Neural progenitor cell (in vitro differentiated cells): Measurements from ENCODE around the gene ATG16L1.

Experiments used
- EZH2 ChIP-seq: fragments of 200-600 bp; sonication (generic); IDR thresholded peaks from 2 replicates; pipeline ENCODE4 v1.6.1; 2017; ENCODE audit warnings: antibody characterized with exemption, mild to moderate bottlenecking, moderate library complexity
- EZH2phosphoT487 ChIP-seq: fragments of 200-600 bp; sonication (generic); IDR thresholded peaks from 2 replicates; pipeline ENCODE4 v1.6.1; 2017; ENCODE audit warnings: antibody characterized with exemption
- TF ChIP-seq, protein P1 (sequence below): fragments of 200-600 bp; sonication (generic); IDR thresholded peaks from 2 replicates; pipeline ENCODE4 v1.5.1; 2017; ENCODE audit warnings: antibody characterized with exemption, mild to moderate bottlenecking

DNA sequence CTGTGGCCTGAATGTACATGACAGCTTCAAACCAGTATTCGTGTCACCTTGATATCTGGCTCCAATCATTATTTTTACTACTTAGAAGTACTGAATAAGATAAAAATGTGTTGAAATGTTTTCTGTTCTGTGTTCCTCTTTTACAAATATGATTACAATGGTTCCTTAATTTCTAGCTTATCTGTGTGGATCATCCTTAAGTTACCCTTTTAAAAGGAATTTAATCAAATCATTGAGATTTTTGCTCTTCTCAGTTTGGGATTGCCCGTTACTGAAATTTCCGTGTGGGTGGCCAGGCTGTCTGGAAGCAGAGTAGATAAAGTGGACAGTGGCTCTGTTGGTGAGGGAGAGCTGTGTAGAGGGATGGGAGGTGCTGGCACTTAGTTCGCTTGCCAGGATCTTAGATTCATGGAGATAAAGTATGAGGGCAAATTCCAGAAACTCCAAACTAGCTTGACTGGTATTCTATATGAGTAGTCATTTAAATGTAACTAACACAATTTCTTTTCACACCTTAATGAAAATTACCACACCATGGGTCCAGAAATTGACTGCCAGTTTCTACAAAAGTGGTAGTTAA is 28.7 kb downstream of the ATG16L1 start:
- TF ChIP-seq, protein P1, sequence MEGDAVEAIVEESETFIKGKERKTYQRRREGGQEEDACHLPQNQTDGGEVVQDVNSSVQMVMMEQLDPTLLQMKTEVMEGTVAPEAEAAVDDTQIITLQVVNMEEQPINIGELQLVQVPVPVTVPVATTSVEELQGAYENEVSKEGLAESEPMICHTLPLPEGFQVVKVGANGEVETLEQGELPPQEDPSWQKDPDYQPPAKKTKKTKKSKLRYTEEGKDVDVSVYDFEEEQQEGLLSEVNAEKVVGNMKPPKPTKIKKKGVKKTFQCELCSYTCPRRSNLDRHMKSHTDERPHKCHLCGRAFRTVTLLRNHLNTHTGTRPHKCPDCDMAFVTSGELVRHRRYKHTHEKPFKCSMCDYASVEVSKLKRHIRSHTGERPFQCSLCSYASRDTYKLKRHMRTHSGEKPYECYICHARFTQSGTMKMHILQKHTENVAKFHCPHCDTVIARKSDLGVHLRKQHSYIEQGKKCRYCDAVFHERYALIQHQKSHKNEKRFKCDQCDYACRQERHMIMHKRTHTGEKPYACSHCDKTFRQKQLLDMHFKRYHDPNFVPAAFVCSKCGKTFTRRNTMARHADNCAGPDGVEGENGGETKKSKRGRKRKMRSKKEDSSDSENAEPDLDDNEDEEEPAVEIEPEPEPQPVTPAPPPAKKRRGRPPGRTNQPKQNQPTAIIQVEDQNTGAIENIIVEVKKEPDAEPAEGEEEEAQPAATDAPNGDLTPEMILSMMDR, result no peak
- TF ChIP-seq EZH2phosphoT487 (no peak), EZH2 (no peak)
